ENCODE measurements around the gene BNIP3. TPM values are rescaled to one million over a fixed set of nuclear protein-coding genes. Genes with fewer than 3 reads are reported as not detected.
"Not testable (repeated sequence)": the region's sequence is repeated elsewhere in the genome, so short reads cannot be mapped to it uniquely, and the experiment has no call there.

The BNIP3 gene
- total RNA-seq, 2 experiments from 2014 or later = 60.2 to 62.3 TPM

DNA sequence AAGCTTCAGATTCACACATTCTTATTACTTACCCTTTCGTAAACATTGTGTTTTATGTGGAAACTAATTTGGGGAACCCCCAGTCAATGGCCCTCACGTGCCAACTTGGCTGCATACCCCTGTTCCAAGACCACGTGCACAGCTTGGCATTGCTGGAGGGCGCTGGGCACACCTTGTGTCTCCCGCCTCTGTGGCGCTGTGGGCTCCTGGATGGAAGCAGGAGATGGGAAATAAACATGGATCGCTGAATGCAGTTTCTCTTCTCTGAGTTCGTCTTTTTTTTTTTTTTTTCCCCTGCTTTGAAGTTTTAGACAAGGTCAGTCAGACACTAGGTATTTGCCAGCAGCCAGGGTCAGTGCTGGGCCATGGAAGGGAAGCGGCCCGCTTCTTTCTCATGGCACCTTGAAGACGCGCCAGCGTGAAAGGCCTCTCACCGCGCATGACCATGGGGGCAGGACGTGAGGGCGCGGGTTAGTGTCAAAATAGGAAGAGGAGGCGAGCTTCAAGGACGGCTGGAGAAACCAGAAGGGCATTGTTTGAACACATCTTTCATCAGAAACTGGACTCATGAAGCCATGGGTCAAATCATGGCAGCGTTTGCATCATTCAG, 27.3 kb downstream of the BNIP3 start:
- Mint-ChIP-seq H3K36me3 (ENCODE audit: low read depth) (peaks cover 62% of the 10 kb centered on the region), H3K4me3 (no peak overlapping the region)
- POLR2A ChIA-PET = interaction anchor here (0.6 kb wide), 1 partner anchor 73 kb away, joined by 3 read pairs; no protein-coding TSS in a partner anchor

GRCh38 chr10:131949908-131950307, 31.8 kb downstream of the BNIP3 start:
- peaks cover 11% of the 10 kb centered on the region for H3K4me1 Mint-ChIP-seq
- H3K27ac Mint-ChIP-seq, H3K27me3 Mint-ChIP-seq, H3K9me3 Mint-ChIP-seq, DNase-seq, CTCF ChIA-PET, POLR2A ChIA-PET, H3K4me3 Mint-ChIP-seq: not testable (repeated sequence)
- peaks cover 70% of the 10 kb centered on the region for H3K36me3 Mint-ChIP-seq (ENCODE audit: low read depth)

More for the DNA sequence above, 27.3 kb downstream of the BNIP3 start:
- no peaks in the 10 kb centered on the region for H3K27me3 Mint-ChIP-seq
- H3K27ac Mint-ChIP-seq = no peak overlapping the region
- H3K4me1 Mint-ChIP-seq = no peaks in the 10 kb centered on the region
- CTCF ChIA-PET = no interaction called here
- no peak for DNase-seq
- no peaks in the 10 kb centered on the region for H3K9me3 Mint-ChIP-seq

GRCh38 chr10:131949041-131949862, 32.5 kb downstream of the BNIP3 start:
- no peak overlapping the region for H3K4me3 Mint-ChIP-seq
- H3K27me3 Mint-ChIP-seq = no peaks in the 10 kb centered on the region
- H3K27ac Mint-ChIP-seq = no peak overlapping the region
- no peaks in the 10 kb centered on the region for H3K9me3 Mint-ChIP-seq
- ChIA-PET CTCF (no interaction called here), POLR2A (no interaction called here)
- H3K36me3 Mint-ChIP-seq (ENCODE audit: low read depth) = peaks cover 68% of the 10 kb centered on the region
- no peak for DNase-seq
- peaks cover 11% of the 10 kb centered on the region for H3K4me1 Mint-ChIP-seq

DNA sequence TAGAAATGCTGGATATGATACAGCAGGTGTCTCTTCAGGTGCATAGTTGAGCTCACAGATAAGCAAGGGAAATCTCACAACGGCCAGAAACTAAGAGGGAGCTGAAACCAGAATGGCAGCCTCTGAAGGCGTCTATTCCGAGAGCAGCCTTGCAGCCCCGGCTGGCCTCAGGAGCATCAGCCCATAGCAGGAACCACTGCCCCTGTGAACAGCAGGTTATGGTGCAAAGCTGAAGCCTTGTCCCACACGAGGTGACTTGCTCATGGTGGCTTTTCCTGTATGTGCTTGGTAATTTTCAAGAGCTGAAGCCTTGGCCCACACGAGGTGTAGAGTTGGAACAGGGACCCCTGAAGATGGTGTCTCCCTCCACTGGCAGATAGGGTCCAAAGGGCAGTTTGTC, 33.2 kb downstream of the BNIP3 start:
- CTCF ChIA-PET = interaction anchor here (1.3 kb wide), 1 partner anchor 75 kb away, joined by 3 read pairs; no protein-coding TSS in a partner anchor
- Mint-ChIP-seq H3K4me3 (no peak overlapping the region), H3K27me3 (no peaks in the 10 kb centered on the region), H3K36me3 (ENCODE audit: low read depth) (peaks cover 65% of the 10 kb centered on the region), H3K4me1 (peaks cover 11% of the 10 kb centered on the region), H3K27ac (no peak overlapping the region), H3K9me3 (no peaks in the 10 kb centered on the region)
- DNase-seq = no peak
- POLR2A ChIA-PET = no interaction called here

DNA sequence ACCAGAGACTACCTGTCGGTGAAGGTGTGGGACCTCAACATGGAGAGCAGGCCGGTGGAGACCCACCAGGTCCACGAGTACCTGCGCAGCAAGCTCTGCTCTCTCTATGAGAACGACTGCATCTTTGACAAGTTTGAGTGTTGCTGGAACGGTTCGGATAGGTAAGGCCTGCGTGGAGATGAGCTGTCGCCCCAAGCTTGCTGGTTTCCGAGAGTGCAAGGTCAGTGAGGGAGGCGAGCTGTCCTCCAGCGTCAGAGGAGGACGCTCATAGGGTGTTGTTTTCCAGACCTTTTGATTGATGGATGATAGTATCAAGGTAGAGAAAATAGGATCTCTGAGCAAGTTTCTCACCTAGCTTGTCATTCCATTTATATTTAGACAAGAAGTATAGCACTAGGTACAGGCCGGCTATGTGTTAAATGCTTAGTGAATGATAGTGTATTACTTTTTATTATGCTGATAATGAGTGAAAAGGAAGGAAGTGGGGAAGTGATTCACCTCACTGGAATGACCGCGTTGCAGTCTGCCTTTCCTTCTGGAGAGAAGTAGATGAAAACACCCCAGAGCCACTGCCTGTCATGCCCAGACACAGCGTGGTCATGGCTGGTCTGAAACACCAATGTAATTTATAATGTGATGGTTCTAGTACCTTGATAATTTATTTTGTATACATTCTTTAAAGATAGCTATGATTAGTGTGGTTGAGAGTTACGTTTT, 33.9 kb downstream of the BNIP3 start:
- ChIA-PET POLR2A (interaction anchor here (0.7 kb wide), 1 partner anchor 44 kb away, joined by 4 read pairs; no protein-coding TSS in a partner anchor), CTCF (interaction anchor here (1.3 kb wide), 1 partner anchor 75 kb away, joined by 3 read pairs; no protein-coding TSS in a partner anchor)
- H3K4me3 Mint-ChIP-seq = no peak overlapping the region
- H3K27me3 Mint-ChIP-seq = no peaks in the 10 kb centered on the region
- H3K27ac Mint-ChIP-seq = no peak overlapping the region
- peaks cover 11% of the 10 kb centered on the region for H3K4me1 Mint-ChIP-seq
- no peaks in the 10 kb centered on the region for H3K9me3 Mint-ChIP-seq
- DNase-seq = no peak
- peaks cover 64% of the 10 kb centered on the region for H3K36me3 Mint-ChIP-seq (ENCODE audit: low read depth)

- Mint-ChIP-seq H3K4me1 (peaks cover 11% of the 10 kb centered on the region), H3K4me3 (no peak overlapping the region), H3K9me3 (no peaks in the 10 kb centered on the region), H3K36me3 (ENCODE audit: low read depth) (peaks cover 66% of the 10 kb centered on the region), H3K27ac (no peak overlapping the region), H3K27me3 (no peaks in the 10 kb centered on the region)
- POLR2A ChIA-PET = no interaction called here
- CTCF ChIA-PET = no interaction called here
- DNase-seq = no peak
Observed at GRCh38 chr10:131946880-131947279, 34.8 kb downstream of the BNIP3 start.

DNA sequence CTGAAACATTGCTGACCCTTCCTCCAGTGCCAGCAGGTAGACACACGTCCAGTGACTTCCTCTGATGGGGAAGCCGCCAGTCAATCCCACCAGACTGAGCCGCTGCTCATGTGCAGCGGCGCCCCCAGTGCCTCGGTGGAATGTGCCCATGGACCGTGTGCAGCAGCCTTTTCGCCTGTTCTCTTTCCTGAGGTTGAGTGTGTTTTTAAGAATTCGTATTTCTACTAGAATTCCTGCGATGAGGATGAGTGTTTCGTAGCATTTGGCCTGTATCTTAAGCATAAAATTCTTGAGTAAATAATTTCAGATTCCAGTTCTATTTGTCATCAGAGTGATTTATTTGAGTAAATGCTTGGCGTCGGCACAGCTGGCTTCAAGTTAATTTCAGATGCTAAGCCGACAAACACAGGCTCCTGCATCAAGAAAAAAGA, 35.4 kb downstream of the BNIP3 start:
- DNase-seq = no peak
- peaks cover 11% of the 10 kb centered on the region for H3K4me1 Mint-ChIP-seq
- POLR2A ChIA-PET = no interaction called here
- no peak overlapping the region for H3K27ac Mint-ChIP-seq
- no peaks in the 10 kb centered on the region for H3K9me3 Mint-ChIP-seq
- no peak overlapping the region for H3K4me3 Mint-ChIP-seq
- H3K36me3 Mint-ChIP-seq (ENCODE audit: low read depth) = peaks cover 67% of the 10 kb centered on the region
- CTCF ChIA-PET = no interaction called here
- H3K27me3 Mint-ChIP-seq = no peaks in the 10 kb centered on the region

DNA sequence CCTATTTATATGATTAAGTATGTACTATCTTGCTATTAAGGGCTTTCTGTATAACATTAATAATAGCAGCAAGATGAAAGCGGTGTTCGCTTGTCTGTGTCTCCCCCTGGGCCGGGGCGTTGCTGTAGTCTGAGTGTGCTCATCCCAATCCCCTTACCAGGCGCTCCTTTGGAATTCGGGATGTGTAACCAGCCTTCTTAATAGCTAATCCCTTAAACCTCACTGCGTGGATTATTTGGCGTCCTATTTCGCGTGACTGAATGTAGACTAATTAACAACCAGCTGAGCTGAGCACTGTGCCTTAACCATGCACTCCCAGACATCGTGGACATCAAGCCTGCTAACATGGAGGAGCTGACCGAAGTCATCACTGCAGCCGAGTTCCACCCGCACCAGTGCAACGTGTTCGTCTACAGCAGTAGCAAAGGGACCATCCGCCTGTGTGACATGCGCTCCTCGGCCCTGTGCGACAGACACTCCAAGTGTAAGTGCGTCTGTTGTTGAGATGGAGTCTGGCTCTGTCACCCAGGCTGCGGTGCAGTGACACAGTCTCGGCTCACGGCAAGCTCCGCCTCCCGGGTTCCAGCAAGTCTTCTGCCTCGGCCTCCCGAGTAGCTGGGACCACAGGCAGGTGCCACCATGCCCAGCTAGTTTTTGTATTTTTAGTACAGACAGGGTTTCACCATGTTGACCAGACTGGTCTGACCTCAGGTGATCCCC, 36.6 kb downstream of the BNIP3 start:
- H3K4me1 Mint-ChIP-seq = peaks cover 11% of the 10 kb centered on the region
- no peak for DNase-seq
- H3K27me3 Mint-ChIP-seq = no peaks in the 10 kb centered on the region
- ChIA-PET POLR2A (no interaction called here), CTCF (interaction anchor here (1.6 kb wide), 1 partner anchor 59 kb away, joined by 4 read pairs; no protein-coding TSS in a partner anchor)
- H3K27ac Mint-ChIP-seq = no peak overlapping the region
- H3K36me3 Mint-ChIP-seq (ENCODE audit: low read depth) = peaks cover 72% of the 10 kb centered on the region
- H3K9me3 Mint-ChIP-seq = no peaks in the 10 kb centered on the region
- H3K4me3 Mint-ChIP-seq = no peak overlapping the region

GRCh38 chr10:131944412-131944811, 37.3 kb downstream of the BNIP3 start:
- CTCF ChIA-PET = interaction anchor here (1.6 kb wide), 1 partner anchor 59 kb away, joined by 4 read pairs; no protein-coding TSS in a partner anchor
- H3K36me3 Mint-ChIP-seq (ENCODE audit: low read depth) = peaks cover 71% of the 10 kb centered on the region
- no peak overlapping the region for H3K4me3 Mint-ChIP-seq
- H3K9me3 Mint-ChIP-seq = no peaks in the 10 kb centered on the region
- POLR2A ChIA-PET = no interaction called here
- DNase-seq = no peak
- no peak overlapping the region for H3K27ac Mint-ChIP-seq
- H3K4me1 Mint-ChIP-seq = peaks cover 11% of the 10 kb centered on the region
- no peaks in the 10 kb centered on the region for H3K27me3 Mint-ChIP-seq

GRCh38 chr10:131943021-131943814, 38.5 kb downstream of the BNIP3 start:
- CTCF ChIA-PET = interaction anchor here (1.7 to 1.9 kb wide), 2 partner anchors 43 to 58 kb away, joined by 7 to 13 read pairs; partner anchors contain the start of gene PPP2R2D
- Mint-ChIP-seq H3K9me3 (no peaks in the 10 kb centered on the region), H3K27ac (no peak overlapping the region), H3K27me3 (no peaks in the 10 kb centered on the region), H3K4me3 (no peak overlapping the region), H3K4me1 (peaks cover 11% of the 10 kb centered on the region), H3K36me3 (ENCODE audit: low read depth) (peaks cover 64% of the 10 kb centered on the region)
- no peak for DNase-seq
- POLR2A ChIA-PET = no interaction called here

DNA sequence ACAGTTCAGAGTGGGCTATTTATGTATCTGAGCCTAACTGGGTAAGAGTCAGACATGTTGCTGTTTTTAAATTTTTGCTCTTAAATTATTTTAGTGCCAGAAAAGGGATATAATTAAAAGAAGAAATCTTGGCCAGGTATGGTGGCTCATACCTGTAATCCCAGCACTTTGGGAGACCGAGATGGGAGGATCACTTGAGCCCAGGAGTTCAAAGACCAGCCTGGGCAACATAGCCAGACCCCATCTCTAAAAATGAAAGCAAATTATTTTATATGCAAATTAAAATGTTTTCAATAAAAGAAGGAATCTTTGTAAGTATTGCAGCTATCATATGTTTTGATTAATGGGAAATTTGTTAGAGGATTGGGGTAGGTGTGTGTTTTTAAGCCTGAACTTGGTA, 39.3 kb downstream of the BNIP3 start:
- H3K27ac Mint-ChIP-seq = no peak overlapping the region
- H3K4me1 Mint-ChIP-seq = peaks cover 5% of the 10 kb centered on the region
- no peak overlapping the region for H3K4me3 Mint-ChIP-seq
- H3K36me3 Mint-ChIP-seq (ENCODE audit: low read depth) = peaks cover 63% of the 10 kb centered on the region
- no peaks in the 10 kb centered on the region for H3K9me3 Mint-ChIP-seq
- DNase-seq = no peak
- ChIA-PET CTCF (interaction anchor here (1.7 to 1.9 kb wide), 2 partner anchors 42 to 57 kb away, joined by 7 to 13 read pairs; partner anchors contain the start of gene PPP2R2D), POLR2A (no interaction called here)
- no peaks in the 10 kb centered on the region for H3K27me3 Mint-ChIP-seq

GRCh38 chr10:131938681-131939080, 43.0 kb downstream of the BNIP3 start:
- POLR2A ChIA-PET = no interaction called here
- DNase-seq = no peak
- Mint-ChIP-seq H3K4me3 (no peak overlapping the region), H3K27me3 (no peaks in the 10 kb centered on the region), H3K27ac (no peak overlapping the region), H3K9me3 (no peaks in the 10 kb centered on the region), H3K4me1 (peaks cover 14% of the 10 kb centered on the region), H3K36me3 (ENCODE audit: low read depth) (peaks cover 52% of the 10 kb centered on the region)
- CTCF ChIA-PET = no interaction called here

Data from activated CD4-positive, alpha-beta memory T cell treated with anti-CD3 and anti-CD28 coated beads, Interleukin-2, amount 10 ng/mL, durations not matched to agents 7 days and 5 days (primary cell).